Measurements from ENCODE around the gene PSMD13. TPM values are rescaled to one million over a fixed set of nuclear protein-coding genes. Genes with fewer than 3 reads are reported as not detected.

Gene PSMD13
- total and polyA plus RNA-seq, 2 of the 13 experiments (the other 11 are each of a cell fraction or from before 2014, with no cell fraction given) = 83.0 to 117 TPM

GRCh38 chr11:236774-237767 lies at the start of gene PSMD13 (continued):
- TF ChIP-seq ZBTB10 (CRISPR knock-in tag; IDR thresholded peaks at IDR 0.05; ENCODE audit: borderline replicate concordance) (0 out of 2 replicates have a peak, but pooled peaks have one; percentile 53), BCLAF1 (IDR thresholded peaks at IDR 0.05) (no peak), ZNF850 (CRISPR knock-in tag; conservative IDR thresholded peaks at IDR 0.05) (no peak), ZBTB20 (CRISPR knock-in tag; IDR thresholded peaks at IDR 0.05; ENCODE audit: borderline replicate concordance, low read depth) (no peak), ZNF441 (CRISPR knock-in tag; IDR thresholded peaks at IDR 0.05; ENCODE audit: borderline replicate concordance) (no peak), ZNF547 (CRISPR knock-in tag; IDR thresholded peaks at IDR 0.05) (peak; percentile 59), SIX4 (CRISPR knock-in tag; IDR thresholded peaks at IDR 0.05) (no peak), SMAD9 (CRISPR knock-in tag; IDR thresholded peaks at IDR 0.05) (no peak), SMAD1 (CRISPR knock-in tag; IDR thresholded peaks at IDR 0.05; ENCODE audit: borderline replicate concordance, low read depth) (peak; percentile 81; the same call in 1 of the 2 replicates), ZNF737 (CRISPR knock-in tag; IDR thresholded peaks at IDR 0.05; ENCODE audit: borderline replicate concordance) (no peak), RELA (CRISPR knock-in tag; IDR thresholded peaks at IDR 0.05) (no peak), ZNF564 (CRISPR knock-in tag; IDR thresholded peaks at IDR 0.05) (no peak), ZBTB21 (CRISPR knock-in tag; IDR thresholded peaks at IDR 0.05) (no peak), ZNF746 (CRISPR knock-in tag; IDR thresholded peaks at IDR 0.05) (no peak), MAZ (IDR thresholded peaks at IDR 0.05; ENCODE audit: borderline replicate concordance, low read depth, low read length) (no peak), MAZ (CRISPR knock-in tag; IDR thresholded peaks at IDR 0.05; ENCODE audit: low read depth) (peak; percentile 47; the same call in 1 of the 2 replicates), ZMYM4 (CRISPR knock-in tag; IDR thresholded peaks at IDR 0.05) (peak; percentile 52; the same call in 1 of the 2 replicates), ZFYVE20 (CRISPR knock-in tag; IDR thresholded peaks at IDR 0.05; ENCODE audit: borderline replicate concordance, low read depth) (no peak), FOXC1 (CRISPR knock-in tag; IDR thresholded peaks at IDR 0.05; ENCODE audit: borderline replicate concordance) (no peak), KDM5B (CRISPR knock-in tag; IDR thresholded peaks at IDR 0.05; ENCODE audit: borderline replicate concordance) (no peak), ZNF652 (CRISPR knock-in tag; IDR thresholded peaks at IDR 0.05; ENCODE audit: borderline replicate concordance, low read depth) (no peak), RNF2 (conservative IDR thresholded peaks at IDR 0.05; ENCODE audit: low read depth) (no peak), ZBTB14 (CRISPR knock-in tag; IDR thresholded peaks at IDR 0.05) (no peak)

Data from HepG2 (cell line).